Fibroblast of lung (primary cell): ENCODE data around the gene FNTB.

ENCODE experiments used
- CTCF ChIP-seq, 2 donors: IDR thresholded peaks in 1 of 2; conservative IDR thresholded peaks in 1 of 2; 1 replicate in 1 of 2; 2 replicates in 1 of 2; pipeline ENCODE4 v1.5.1; 2011 to 2012; ENCODE audit warnings: low read length in 2 of 2, control low read depth in 1 of 2, inconsistent platforms in 1 of 2, low read depth in 1 of 2, mild to moderate bottlenecking in 1 of 2
- EZH2 ChIP-seq: IDR thresholded peaks from 2 replicates; pipeline ENCODE4 v1.5.1; 2012; ENCODE audit warnings: low read length, control low read depth, mild to moderate bottlenecking; ENCODE audit errors: missing control alignments

DNA sequence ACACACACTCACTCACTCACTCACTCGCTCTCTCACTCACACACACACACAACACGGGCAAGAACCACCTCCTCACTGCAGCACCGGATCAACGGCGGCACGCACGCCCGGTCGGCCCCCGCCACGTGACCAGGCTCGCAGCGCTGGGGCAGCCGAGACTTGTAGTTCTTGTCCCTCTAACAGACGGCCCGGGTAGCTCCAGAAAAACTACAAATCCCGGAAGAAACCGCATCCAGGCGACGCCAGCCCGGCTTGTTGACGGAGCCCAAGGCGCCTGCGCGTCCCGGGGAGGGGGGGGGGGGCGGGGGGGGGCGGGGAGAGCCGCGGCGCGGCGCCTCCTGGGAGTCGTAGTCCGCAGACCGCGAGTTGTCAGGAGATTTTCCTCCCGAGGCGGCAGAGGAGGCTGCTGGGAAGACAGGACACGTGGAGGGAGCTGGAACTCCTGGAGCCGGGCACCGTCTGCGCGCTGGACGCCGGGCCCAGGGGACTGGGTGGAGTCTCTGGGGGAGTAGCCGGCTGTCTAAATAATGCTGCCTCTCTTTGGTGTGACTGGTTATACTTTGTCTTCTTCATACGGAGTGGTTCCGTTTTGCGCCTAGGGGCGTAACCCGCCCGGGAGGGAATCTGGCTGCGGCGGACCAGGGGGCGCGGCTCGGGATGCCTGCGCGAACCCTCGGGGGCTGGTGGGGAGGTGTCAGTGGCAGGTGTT, 115.9 kb downstream of the FNTB start, which contains the start of gene MAX:
- TF ChIP-seq CTCF (conservative IDR thresholded peaks at IDR 0.05 in 1 of 2, IDR thresholded peaks at IDR 0.05 in 1 of 2; ENCODE audit: low read depth in 1 of 2, low read length in 2 of 2) (no peak), EZH2 (no peak)
